RWPE2 (cell line): ENCODE results near the gene KLHL29.

ENCODE experiments used
- ATAC-seq: fragments of 200-7000 bp; cut with Tn5 transposase; 3 replicates; pipeline ENCODE4 v1.9.1; 2021; ENCODE audit warnings: low read depth
- DNase-seq: peaks from one replicate; pipeline ENCODE4 v3.0.0-alpha.2; 2020; ENCODE audit warnings: low spot score
- H3K27ac ChIP-seq: fragments of 450-650 bp; 2 replicates; pipeline ENCODE4 v1.5.1; 2017; ENCODE audit warnings: mild to moderate bottlenecking; ENCODE audit not compliant: poor library complexity, severe bottlenecking
- H3K27me3 ChIP-seq: fragments of 250-450 bp; sonication (Bioruptor Pico); 2 replicates; pipeline ENCODE4 v1.5.1; 2021; ENCODE audit warnings: mild to moderate bottlenecking, moderate library complexity; ENCODE audit not compliant: insufficient read depth, poor library complexity, severe bottlenecking
- H3K36me3 ChIP-seq: fragments of 250-450 bp; sonication (Bioruptor Pico); 2 replicates; pipeline ENCODE4 v1.5.1; 2020; ENCODE audit warnings: low read depth, mild to moderate bottlenecking, moderate library complexity
- H3K4me1 ChIP-seq: fragments of 250-450 bp; sonication (Bioruptor Pico); 2 replicates; pipeline ENCODE4 v1.5.1; 2021; ENCODE audit warnings: mild to moderate bottlenecking, moderate library complexity; ENCODE audit not compliant: insufficient read depth, poor library complexity, severe bottlenecking
- H3K4me3 ChIP-seq: fragments of 250-450 bp; sonication (Bioruptor Pico); 2 replicates; pipeline ENCODE4 v1.5.1; 2021; ENCODE audit warnings: mild to moderate bottlenecking, moderate library complexity; ENCODE audit not compliant: severe bottlenecking
- H3K9me3 ChIP-seq: fragments of 250-450 bp; sonication (Bioruptor Pico); 2 replicates; pipeline ENCODE4 v1.5.1; 2021; ENCODE audit warnings: mild to moderate bottlenecking, moderate library complexity; ENCODE audit not compliant: severe bottlenecking
- TF ChIP-seq, protein P1 (sequence below): fragments of 450-650 bp; IDR thresholded peaks from one replicate; pipeline ENCODE4 v1.5.1; 2017; ENCODE audit warnings: mild to moderate bottlenecking, moderate library complexity; ENCODE audit not compliant: poor library complexity, severe bottlenecking

KLHL29 gene

DNA sequence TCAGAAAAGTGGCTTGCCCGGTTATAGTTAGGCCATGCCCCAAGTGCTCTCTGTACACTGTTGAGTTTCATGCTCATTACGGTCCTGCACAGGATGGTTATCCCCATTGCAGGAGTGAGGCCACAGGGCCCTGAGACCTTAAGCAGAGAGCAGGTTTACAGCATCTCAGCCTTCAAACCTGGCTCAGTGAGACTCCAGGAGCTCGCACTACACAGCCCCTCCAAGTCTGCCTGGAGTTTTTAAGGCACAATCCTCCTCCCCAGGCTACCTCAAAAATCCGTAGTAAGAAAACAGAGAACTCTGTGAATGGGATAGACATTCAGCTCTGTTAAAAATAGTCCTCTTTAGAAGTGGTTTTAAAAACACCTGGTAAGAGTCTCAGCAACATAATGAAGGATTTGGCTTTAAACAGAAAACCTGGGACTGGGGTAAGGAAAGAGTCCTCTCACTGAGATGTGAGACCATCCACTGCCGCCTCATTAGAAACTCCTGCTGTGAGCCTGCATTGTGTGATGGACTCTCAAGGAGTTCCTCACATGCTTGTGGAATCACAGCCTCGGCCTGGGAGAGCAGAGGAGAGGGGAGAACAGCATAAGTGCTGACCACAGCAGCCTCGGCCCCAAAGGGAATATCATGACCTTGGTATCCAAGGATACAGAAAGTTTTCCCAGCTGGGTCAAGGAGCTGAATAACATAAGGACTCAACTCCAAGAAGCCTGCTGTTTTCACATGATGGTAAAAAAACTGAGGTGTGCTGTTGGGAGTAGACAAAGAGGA lies 327.2 kb downstream of the KLHL29 start:
- no peak for ATAC-seq

DNA sequence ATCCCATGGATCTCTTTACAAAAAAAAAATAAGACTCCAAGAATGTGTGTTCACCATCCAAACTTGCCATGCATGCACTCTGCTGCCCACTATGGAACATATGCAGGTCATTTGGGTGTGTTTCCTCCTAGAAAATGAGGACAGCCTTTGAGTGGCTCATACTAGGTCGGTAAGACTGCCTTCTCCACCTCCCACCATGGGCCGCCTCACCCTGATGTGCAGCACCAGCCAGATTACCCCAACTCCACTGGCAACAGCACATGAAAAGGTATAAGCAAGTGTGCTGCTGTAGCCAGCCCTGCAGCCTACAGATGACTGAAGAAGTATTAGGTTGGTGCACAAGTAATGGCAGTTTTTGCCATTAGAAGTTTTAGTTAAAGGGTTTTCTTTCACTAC lies 327.8 kb downstream of the KLHL29 start:
- no peak for ATAC-seq
- Histone ChIP-seq H3K9me3 (no peaks in the 10 kb centered on the region), H3K4me1 (no peaks in the 10 kb centered on the region)

More for the DNA sequence above, 327.2 kb downstream of the KLHL29 start:
- TF ChIP-seq, protein P1, sequence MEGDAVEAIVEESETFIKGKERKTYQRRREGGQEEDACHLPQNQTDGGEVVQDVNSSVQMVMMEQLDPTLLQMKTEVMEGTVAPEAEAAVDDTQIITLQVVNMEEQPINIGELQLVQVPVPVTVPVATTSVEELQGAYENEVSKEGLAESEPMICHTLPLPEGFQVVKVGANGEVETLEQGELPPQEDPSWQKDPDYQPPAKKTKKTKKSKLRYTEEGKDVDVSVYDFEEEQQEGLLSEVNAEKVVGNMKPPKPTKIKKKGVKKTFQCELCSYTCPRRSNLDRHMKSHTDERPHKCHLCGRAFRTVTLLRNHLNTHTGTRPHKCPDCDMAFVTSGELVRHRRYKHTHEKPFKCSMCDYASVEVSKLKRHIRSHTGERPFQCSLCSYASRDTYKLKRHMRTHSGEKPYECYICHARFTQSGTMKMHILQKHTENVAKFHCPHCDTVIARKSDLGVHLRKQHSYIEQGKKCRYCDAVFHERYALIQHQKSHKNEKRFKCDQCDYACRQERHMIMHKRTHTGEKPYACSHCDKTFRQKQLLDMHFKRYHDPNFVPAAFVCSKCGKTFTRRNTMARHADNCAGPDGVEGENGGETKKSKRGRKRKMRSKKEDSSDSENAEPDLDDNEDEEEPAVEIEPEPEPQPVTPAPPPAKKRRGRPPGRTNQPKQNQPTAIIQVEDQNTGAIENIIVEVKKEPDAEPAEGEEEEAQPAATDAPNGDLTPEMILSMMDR = no peak
- Histone ChIP-seq H3K4me1 (no peaks in the 10 kb centered on the region), H3K9me3 (no peaks in the 10 kb centered on the region), H3K27me3 (no peaks in the 10 kb centered on the region), H3K27ac (no peak overlapping the region), H3K36me3 (no peaks in the 10 kb centered on the region), H3K4me3 (no peak overlapping the region)
- no peak for DNase-seq

DNA sequence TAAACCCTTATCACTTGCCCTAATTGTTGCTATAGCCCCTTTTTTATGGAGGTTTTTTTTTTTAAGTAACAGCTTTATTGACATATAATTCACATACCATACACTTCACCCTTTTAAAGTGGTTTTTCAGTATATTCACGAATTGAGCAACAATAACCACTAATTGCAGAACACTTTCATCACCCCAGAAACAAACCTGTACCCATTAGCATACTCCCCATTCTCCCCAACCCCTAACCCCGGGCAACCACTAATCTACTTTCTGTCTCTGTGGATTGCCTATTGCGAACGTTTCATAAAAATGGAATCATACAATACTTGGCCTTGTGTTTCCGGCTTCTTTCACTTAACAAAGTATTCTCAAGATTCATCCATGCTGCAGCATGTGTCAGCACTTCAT lies 328.4 kb downstream of the KLHL29 start:
- DNase-seq (no peak), ATAC-seq (no peak)
- no peaks in the 10 kb centered on the region for H3K36me3 ChIP-seq
- no peak overlapping the region for H3K4me3 ChIP-seq
- no peaks in the 10 kb centered on the region for H3K9me3 ChIP-seq
- H3K4me1 ChIP-seq = no peaks in the 10 kb centered on the region
- H3K27me3 ChIP-seq = no peaks in the 10 kb centered on the region
- H3K27ac ChIP-seq = no peak overlapping the region
- TF ChIP-seq, protein P1 = no peak

More for the DNA sequence above, 327.8 kb downstream of the KLHL29 start:
- DNase-seq = no peak
- H3K36me3 ChIP-seq = no peaks in the 10 kb centered on the region
- no peak overlapping the region for H3K4me3 ChIP-seq
- TF ChIP-seq, protein P1 = no peak
- no peak overlapping the region for H3K27ac ChIP-seq
- H3K27me3 ChIP-seq = no peaks in the 10 kb centered on the region

DNA sequence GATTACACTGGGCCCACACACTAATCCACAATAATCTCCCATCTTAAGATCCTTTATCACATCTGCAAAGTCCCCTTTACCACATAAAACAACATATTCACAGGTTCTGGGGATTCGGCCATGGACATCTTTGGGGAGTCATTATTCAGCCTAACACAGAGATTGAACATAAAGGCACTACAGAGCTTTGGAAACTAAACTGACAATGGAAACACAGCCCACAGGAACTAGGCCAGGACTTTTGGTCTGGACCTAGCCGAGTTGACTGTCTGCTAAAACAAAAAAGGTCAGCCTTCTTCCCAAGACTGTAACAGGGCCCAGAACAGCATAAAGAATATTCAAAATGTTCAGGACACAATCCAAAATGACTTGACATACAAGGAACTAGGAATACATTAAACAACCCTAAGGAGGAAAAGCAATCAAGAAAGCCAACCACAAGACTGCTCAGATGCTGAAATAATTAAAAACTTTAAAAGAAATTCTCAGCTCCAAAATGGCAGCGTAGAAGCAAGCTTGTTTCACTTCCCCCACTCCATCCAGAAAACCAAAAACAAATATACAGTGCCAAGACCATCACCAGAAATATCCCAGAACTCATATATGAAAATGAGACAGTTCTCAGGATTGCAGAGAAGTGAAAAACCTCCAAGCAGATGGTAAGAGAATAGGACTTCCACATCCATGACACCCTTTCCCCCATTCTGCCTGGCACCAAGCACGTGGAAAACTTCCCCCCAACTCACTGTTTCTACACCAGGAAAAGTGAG lies 334.1 kb downstream of the KLHL29 start:
- ATAC-seq (no peak), DNase-seq (no peak)
- Histone ChIP-seq H3K36me3 (no peaks in the 10 kb centered on the region), H3K27me3 (no peaks in the 10 kb centered on the region), H3K27ac (no peak overlapping the region), H3K4me1 (no peaks in the 10 kb centered on the region), H3K4me3 (no peak overlapping the region), H3K9me3 (no peaks in the 10 kb centered on the region)
- TF ChIP-seq, protein P1 = no peak
